MCF 10A (cell line): ENCODE data around the gene PIBF1. TPM values are rescaled to one million over a fixed set of nuclear protein-coding genes. Genes with fewer than 3 reads are reported as not detected.

Source experiments
- BruUV-seq: library from RNA; stranded (reverse); fragments of 400-500 nt; replicated peaks from 2 replicates; lab custom pipeline; 2021; lab: Mats Ljungman, UMichigan
- CTCF ChIA-PET: fragments of 300-600 bp; sonication (Branson Sonifier 250); formaldehyde crosslinking; extraction: SDS; loops from one replicate; lab custom pipeline; 2021; ENCODE audit warnings: antibody characterized with exemption, inconsistent platforms; lab: Yijun Ruan, JAX
- POLR2A ChIA-PET: fragments of 300-600, 350-650 bp; sonication (Branson Sonifier 250); formaldehyde crosslinking; extraction: SDS; loops from one replicate; lab custom pipeline; 2020; ENCODE audit warnings: antibody characterized with exemption, inconsistent platforms; lab: Yijun Ruan, JAX
- DNase-seq: peaks from one replicate; pipeline ENCODE4 v3.0.0-alpha.2; 2018; ENCODE audit not compliant: unreplicated experiment
- H3K27ac Mint-ChIP-seq: one replicate; pipeline ENCODE4 v1.8.0; 2022; ENCODE audit warnings: mild to moderate bottlenecking, low read depth, mixed read lengths; ENCODE audit not compliant: unreplicated experiment
- H3K27me3 Mint-ChIP-seq: one replicate; pipeline ENCODE4 v1.8.0; 2022; ENCODE audit warnings: mixed read lengths; ENCODE audit not compliant: insufficient read depth, unreplicated experiment
- H3K36me3 Mint-ChIP-seq: one replicate; pipeline ENCODE4 v1.8.0; 2022; ENCODE audit warnings: mild to moderate bottlenecking, moderate library complexity, mixed read lengths; ENCODE audit not compliant: insufficient read depth, unreplicated experiment
- H3K4me1 Mint-ChIP-seq: one replicate; pipeline ENCODE4 v1.8.0; 2022; ENCODE audit warnings: mixed read lengths; ENCODE audit not compliant: insufficient read depth, unreplicated experiment
- H3K4me3 Mint-ChIP-seq: one replicate; pipeline ENCODE4 v1.8.0; 2022; ENCODE audit warnings: mild to moderate bottlenecking, moderate library complexity, mixed read lengths; ENCODE audit not compliant: unreplicated experiment
- H3K9me3 Mint-ChIP-seq: one replicate; pipeline ENCODE4 v1.8.0; 2022; ENCODE audit warnings: mixed read lengths; ENCODE audit not compliant: unreplicated experiment
- intact Hi-C: fragments of 100-400 bp; cut with micrococcal nuclease; formaldehyde crosslinking; loops from 2 replicates; pipeline ENCODE4 v1.14.1; 2022
- total RNA-seq: library from RNA; stranded (reverse); gene quantifications from 2 replicates; pipeline ENCODE4 v1.2.3, GENCODE V29; 2022
- TF ChIP-seq, protein P1 (sequence below): fragments of 200-600 bp; IDR thresholded peaks from one replicate; pipeline ENCODE4 v1.8.0; 2022; ENCODE audit warnings: antibody characterized with exemption, mild to moderate bottlenecking; ENCODE audit not compliant: unreplicated experiment

The PIBF1 gene
- total RNA-seq, 1 experiment from 2014 or later, result 30.4 TPM

DNA sequence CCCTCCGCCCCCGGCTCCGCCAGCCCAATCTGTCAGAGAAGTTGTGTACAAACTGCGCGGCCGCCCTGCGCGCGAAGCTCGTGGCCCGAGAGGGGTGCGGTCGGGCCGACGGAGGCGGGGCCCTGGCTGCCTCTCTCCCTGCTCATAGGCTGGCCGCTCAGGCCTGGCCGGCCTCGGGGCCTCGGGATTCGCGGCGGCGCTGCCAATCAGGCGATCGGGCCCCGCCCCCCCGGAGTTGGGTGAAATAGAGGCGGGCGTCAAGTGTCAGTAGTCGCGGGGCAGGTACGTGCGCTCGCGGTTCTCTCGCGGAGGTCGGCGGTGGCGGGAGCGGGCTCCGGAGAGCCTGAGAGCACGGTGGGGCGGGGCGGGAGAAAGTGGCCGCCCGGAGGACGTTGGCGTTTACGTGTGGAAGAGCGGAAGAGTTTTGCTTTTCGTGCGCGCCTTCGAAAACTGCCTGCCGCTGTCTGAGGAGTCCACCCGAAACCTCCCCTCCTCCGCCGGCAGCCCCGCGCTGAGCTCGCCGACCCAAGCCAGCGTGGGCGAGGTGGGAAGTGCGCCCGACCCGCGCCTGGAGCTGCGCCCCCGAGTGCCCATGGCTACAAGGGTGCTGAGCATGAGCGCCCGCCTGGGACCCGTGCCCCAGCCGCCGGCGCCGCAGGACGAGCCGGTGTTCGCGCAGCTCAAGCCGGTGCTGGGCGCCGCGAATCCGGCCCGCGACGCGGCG, 277.0 kb downstream of the PIBF1 start, which contains the start of gene KLF5:
Gene KLF5 (plus strand): TSS at position 270 of the 724 bp plus-strand sequence. CDS start 323 bp downstream, at position 593.
- DNase-seq, result peak; percentile 99
- ChIA-PET POLR2A (interaction anchor here (0.6 to 11.2 kb wide), 87 partner anchors 11 to 1685 kb away, joined by 3 to 292 read pairs (median 5); partner anchors contain the start of genes BORA, DIS3, MZT1 and PIBF1), CTCF (interaction anchor here (0.6 to 2.1 kb wide), 6 partner anchors 19 to 610 kb away, joined by 3 to 11 read pairs (median 4); no protein-coding TSS in a partner anchor)
- peak within 1 kb of the TSS; percentile 92 for H3K27ac Mint-ChIP-seq
- no peaks in the 10 kb centered on the region for H3K9me3 Mint-ChIP-seq
- TF ChIP-seq, protein P1, sequence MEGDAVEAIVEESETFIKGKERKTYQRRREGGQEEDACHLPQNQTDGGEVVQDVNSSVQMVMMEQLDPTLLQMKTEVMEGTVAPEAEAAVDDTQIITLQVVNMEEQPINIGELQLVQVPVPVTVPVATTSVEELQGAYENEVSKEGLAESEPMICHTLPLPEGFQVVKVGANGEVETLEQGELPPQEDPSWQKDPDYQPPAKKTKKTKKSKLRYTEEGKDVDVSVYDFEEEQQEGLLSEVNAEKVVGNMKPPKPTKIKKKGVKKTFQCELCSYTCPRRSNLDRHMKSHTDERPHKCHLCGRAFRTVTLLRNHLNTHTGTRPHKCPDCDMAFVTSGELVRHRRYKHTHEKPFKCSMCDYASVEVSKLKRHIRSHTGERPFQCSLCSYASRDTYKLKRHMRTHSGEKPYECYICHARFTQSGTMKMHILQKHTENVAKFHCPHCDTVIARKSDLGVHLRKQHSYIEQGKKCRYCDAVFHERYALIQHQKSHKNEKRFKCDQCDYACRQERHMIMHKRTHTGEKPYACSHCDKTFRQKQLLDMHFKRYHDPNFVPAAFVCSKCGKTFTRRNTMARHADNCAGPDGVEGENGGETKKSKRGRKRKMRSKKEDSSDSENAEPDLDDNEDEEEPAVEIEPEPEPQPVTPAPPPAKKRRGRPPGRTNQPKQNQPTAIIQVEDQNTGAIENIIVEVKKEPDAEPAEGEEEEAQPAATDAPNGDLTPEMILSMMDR, result no peak
- H3K4me3 Mint-ChIP-seq, result peak within 1 kb of the TSS; percentile 83
- peaks cover 49% of the 10 kb centered on the region for H3K36me3 Mint-ChIP-seq
- no TSS peak for BruUV-seq
- intact Hi-C loops, result loop anchor here (1.0 to 5.0 kb wide), 3 partner anchors 76 to 219 kb away; no protein-coding TSS in a partner anchor
- no peaks in the 10 kb centered on the region for H3K27me3 Mint-ChIP-seq
- H3K4me1 Mint-ChIP-seq, result peaks cover 34% of the 10 kb centered on the region

DNA sequence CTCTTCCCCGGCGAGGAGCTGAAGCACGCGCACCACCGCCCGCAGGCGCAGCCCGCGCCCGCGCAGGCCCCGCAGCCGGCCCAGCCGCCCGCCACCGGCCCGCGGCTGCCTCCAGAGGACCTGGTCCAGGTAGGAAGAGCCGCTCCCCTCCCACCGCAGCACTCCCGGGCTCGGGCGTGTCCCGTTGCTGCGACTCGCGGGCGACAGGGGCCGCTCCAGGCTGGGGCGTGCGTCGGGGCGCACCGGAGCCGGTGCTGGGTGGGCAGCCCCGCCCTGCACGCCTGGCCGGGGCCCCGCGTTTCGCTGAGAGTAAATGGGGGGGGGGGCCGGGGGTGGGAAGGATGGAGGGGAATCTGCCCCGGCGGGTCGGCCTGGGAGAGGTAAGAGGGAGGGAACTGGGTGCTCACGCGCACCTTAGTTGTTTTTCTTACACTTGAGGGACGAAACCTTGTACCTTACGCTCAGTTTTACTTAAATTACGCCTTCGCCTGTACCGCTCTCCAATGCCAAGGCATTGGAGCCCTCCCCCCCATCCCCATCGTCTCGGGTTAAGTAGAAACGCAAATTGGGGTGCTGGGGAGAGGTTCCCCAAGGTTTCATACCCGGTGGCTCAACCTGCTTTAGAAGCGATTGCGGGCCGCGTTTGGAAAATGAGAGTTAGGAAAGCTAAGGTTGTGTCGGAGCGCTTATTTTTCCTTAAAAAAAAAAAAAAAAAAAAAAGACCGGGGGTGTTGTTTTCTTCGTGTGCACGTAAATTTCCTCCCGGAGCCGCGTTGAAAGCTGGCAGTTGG, 277.7 kb downstream of the PIBF1 start:
- ChIA-PET POLR2A (interaction anchor here (0.7 to 11.2 kb wide), 54 partner anchors 10 to 648 kb away, joined by 3 to 292 read pairs (median 5); partner anchors contain the start of genes DIS3 and PIBF1), CTCF (interaction anchor here (0.6 to 2.1 kb wide), 11 partner anchors 20 to 648 kb away, joined by 3 to 11 read pairs (median 4); no protein-coding TSS in a partner anchor)
- Mint-ChIP-seq H3K36me3 (peaks cover 56% of the 10 kb centered on the region), H3K4me1 (peaks cover 32% of the 10 kb centered on the region), H3K9me3 (no peaks in the 10 kb centered on the region), H3K4me3 (peak overlapping the region; percentile 83), H3K27ac (peak overlapping the region; percentile 91), H3K27me3 (no peaks in the 10 kb centered on the region)
- TF ChIP-seq, protein P1, result no peak
- DNase-seq, result no peak
- intact Hi-C loops, result loop anchor here (2.0 to 5.0 kb wide), 4 partner anchors 165 to 538 kb away; no protein-coding TSS in a partner anchor
- BruUV-seq, result no TSS peak

DNA sequence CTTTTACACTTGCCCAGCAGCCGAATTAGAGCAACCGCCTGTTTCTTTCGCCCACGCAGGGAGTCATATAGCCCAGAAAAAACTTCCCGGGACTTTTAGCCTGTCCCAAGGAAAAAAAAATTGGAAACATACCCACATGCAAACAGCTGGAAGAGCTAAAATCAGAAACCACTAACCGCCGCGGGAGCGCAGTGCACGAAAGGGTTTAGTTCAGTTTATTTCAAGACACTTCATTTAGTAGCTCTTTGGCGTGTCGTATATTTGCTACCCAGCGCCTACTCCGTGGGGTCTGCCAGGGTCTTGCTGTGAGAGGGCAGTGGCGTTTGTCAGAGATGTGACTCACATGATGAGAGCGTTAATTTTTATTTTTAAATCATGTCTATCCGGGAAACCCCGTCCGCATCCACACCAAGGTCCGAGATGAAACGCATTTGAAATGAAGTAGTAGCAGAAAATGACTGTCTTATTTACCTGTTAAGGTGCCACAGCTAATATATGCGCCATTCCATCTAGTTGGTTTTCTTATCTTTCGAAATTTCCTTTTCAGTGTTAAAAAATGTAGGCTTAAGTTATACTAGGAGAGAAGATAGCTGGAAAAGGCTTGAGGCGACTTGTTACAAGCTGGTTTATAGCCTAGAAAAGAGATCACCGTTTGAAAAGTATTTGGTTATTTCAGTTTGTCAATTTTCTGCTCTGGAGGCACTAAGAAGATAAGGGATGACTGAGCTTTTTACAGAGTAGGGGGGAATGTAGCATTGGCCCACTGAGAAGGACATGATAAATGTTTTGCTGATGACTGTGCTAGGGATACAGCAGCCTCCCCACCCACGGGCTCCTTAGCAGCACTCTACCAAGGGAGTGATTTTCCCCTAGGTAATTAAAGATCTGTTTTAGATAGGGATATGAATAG, 278.6 kb downstream of the PIBF1 start:
- TF ChIP-seq, protein P1, result no peak
- Mint-ChIP-seq H3K27ac (peak overlapping the region; percentile 91), H3K4me1 (peaks cover 34% of the 10 kb centered on the region), H3K36me3 (peaks cover 65% of the 10 kb centered on the region), H3K4me3 (peak overlapping the region; percentile 83), H3K9me3 (no peaks in the 10 kb centered on the region), H3K27me3 (no peaks in the 10 kb centered on the region)
- ChIA-PET POLR2A (interaction anchor here (0.5 to 11.2 kb wide), 28 partner anchors 9 to 1616 kb away, joined by 3 to 292 read pairs (median 4); no protein-coding TSS in a partner anchor), CTCF (interaction anchor here (0.6 to 1.1 kb wide), 11 partner anchors 81 to 647 kb away, joined by 3 to 7 read pairs (median 3); no protein-coding TSS in a partner anchor)
- peak; percentile 71 for DNase-seq
- intact Hi-C loops, result loop anchor here (1.0 to 5.0 kb wide), 5 partner anchors 164 to 648 kb away; no protein-coding TSS in a partner anchor
- TSS peak; percentile 63 for BruUV-seq
